Lower leg skin (tissue), 3 donors: ENCODE measurements around the gene SH3RF2.

Source experiments
- CTCF ChIP-seq, 3 donors: fragments of 450-650 bp; IDR thresholded peaks; one replicate each; pipeline ENCODE4 v1.5.1; 2016; ENCODE audit warnings: antibody characterized with exemption in 3 of 3, mild to moderate bottlenecking in 3 of 3, moderate library complexity in 2 of 3
- POLR2A ChIP-seq, 2 donors: fragments of 450-650 bp; IDR thresholded peaks; one replicate each; pipeline ENCODE4 v1.6.1; 2016 to 2017; ENCODE audit warnings: antibody characterized with exemption in 2 of 2, mild to moderate bottlenecking in 1 of 2, moderate library complexity in 1 of 2

DNA sequence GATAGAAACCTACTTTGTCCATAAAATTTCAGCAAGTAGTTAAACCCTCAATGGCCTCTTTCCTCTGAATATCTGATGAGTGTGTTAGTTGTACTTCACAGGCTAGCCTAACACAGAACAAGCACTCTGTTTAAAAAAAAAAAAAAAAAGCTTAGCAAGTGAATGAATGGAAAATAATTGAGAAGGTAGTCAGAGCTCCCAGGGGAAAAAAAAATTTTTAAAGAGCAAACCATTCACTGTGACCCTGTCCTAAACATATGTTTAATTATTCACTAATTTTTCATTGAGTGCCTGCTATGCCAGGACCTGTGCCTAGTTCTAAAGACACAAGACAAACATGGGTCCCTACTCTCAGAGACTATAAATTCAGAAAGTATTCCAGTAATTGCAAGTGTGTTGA, 69.3 kb downstream of the SH3RF2 start:
- no peak for TF ChIP-seq POLR2A (IDR thresholded peaks at IDR 0.05)
- no peak for TF ChIP-seq CTCF (IDR thresholded peaks at IDR 0.05)
